NB4 (cell line): ENCODE measurements around the gene PRDX4.

Experiments used
- DNase-seq: peaks from one replicate; pipeline ENCODE4 v3.0.0; 2010; ENCODE audit warnings: low read depth
- H3K4me3 ChIP-seq: one replicate; pipeline ENCODE4 v1.5.1; 2011; ENCODE audit warnings: mild to moderate bottlenecking, low read depth, low read length, moderate library complexity
- MAX ChIP-seq: IDR thresholded peaks from 2 replicates; pipeline ENCODE4 v1.6.1; 2011; ENCODE audit warnings: low read depth, low read length
- MYC ChIP-seq: IDR thresholded peaks from 2 replicates; pipeline ENCODE4 v1.6.1; 2011; ENCODE audit warnings: low read depth, low read length
- POLR2A ChIP-seq: IDR thresholded peaks from 2 replicates; pipeline ENCODE4 v1.6.1; 2011; ENCODE audit warnings: mild to moderate bottlenecking; ENCODE audit not compliant: insufficient read length; ENCODE audit errors: extremely low read depth
- TF ChIP-seq, protein P1 (sequence below): IDR thresholded peaks from one replicate; pipeline ENCODE4 v1.5.1; 2012; ENCODE audit warnings: low read depth, low read length

PRDX4 gene

DNA sequence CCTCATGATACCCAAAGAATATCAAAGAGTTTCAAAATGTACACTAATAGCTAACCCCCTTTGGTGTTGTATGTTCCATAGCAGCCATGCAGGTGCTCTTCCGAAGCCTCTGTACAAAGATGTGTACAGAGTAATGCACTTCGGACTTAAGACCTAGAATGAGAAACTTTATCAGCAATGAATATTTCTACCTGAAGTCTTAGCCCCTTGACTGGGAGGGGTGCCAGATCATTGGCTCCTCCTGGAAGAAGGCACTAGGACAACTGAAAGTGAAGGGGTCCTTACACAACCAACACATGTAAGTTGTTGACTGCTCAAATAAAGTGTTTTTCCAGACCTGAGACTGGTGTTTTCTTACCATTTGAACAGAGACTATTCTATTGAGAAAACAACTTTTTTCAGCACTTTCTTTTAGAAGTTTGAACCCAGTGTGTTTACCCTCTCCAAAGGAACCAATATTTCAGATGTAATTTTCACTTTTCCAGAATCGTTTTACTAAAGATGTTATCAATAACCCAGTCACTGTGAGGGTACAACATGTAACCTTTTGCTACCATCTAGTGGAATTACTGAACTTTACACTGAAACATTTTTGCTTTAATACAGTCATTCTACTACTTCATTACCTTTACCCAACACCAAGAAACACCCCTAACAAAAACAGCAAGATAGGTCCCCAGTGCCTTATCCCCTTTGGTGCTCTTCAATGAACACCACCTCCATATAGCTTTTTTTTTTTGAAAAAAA is 33.3 kb upstream of the PRDX4 start:
- DNase-seq, result peak; percentile 11
- no peak overlapping the region for H3K4me3 ChIP-seq
- no peak for TF ChIP-seq POLR2A
- TF ChIP-seq, protein P1, sequence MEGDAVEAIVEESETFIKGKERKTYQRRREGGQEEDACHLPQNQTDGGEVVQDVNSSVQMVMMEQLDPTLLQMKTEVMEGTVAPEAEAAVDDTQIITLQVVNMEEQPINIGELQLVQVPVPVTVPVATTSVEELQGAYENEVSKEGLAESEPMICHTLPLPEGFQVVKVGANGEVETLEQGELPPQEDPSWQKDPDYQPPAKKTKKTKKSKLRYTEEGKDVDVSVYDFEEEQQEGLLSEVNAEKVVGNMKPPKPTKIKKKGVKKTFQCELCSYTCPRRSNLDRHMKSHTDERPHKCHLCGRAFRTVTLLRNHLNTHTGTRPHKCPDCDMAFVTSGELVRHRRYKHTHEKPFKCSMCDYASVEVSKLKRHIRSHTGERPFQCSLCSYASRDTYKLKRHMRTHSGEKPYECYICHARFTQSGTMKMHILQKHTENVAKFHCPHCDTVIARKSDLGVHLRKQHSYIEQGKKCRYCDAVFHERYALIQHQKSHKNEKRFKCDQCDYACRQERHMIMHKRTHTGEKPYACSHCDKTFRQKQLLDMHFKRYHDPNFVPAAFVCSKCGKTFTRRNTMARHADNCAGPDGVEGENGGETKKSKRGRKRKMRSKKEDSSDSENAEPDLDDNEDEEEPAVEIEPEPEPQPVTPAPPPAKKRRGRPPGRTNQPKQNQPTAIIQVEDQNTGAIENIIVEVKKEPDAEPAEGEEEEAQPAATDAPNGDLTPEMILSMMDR, result no peak

GRCh38 chrX:23637187-23637586 is 30.1 kb upstream of the PRDX4 start:
- H3K4me3 ChIP-seq, result no peak overlapping the region
- DNase-seq, result no peak
- TF ChIP-seq POLR2A (no peak), MYC (no peak), MAX (no peak)
- TF ChIP-seq, protein P1, result no peak

GRCh38 chrX:23643020-23643419 is 24.3 kb upstream of the PRDX4 start:
- TF ChIP-seq, protein P1, result no peak
- no peak for TF ChIP-seq POLR2A
- H3K4me3 ChIP-seq, result no peak overlapping the region
- no peak for DNase-seq

GRCh38 chrX:23644744-23645143 is 22.5 kb upstream of the PRDX4 start:
- H3K4me3 ChIP-seq, result no peak overlapping the region
- TF ChIP-seq POLR2A, result no peak
- TF ChIP-seq MAX, result no peak
- TF ChIP-seq, protein P1, result no peak
- TF ChIP-seq MYC, result no peak
- no peak for DNase-seq

DNA sequence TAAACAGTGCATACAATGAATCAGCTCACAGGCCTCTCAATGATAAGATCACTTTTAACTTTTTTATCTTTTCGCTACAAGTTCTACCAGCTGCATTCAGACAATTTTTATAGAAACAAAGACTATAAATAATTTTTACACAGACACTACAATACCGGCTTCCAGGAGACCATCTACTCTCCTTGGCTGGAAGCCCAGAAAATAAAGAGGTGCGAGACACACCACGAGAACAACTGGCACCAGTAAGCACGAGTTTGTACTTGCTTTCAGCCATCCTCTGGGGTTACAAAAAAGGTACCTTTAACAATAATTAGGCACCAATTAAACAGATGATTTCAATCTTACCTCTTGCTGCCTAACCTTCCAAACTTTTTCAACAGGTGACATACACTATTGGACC is 11.2 kb upstream of the PRDX4 start:
- no peak for DNase-seq
- H3K4me3 ChIP-seq, result no peak overlapping the region
- TF ChIP-seq MAX (no peak), POLR2A (no peak)
- TF ChIP-seq, protein P1, result no peak

- no peak for TF ChIP-seq POLR2A
- TF ChIP-seq, protein P1, result no peak
- no peak for TF ChIP-seq MAX
- TF ChIP-seq MYC, result no peak
- H3K4me3 ChIP-seq, result no peak overlapping the region
- no peak for DNase-seq
Measured at GRCh38 chrX:23656684-23657083, 10.6 kb upstream of the PRDX4 start.
